Large intestine (tissue), 12 donors: Measurements from ENCODE around the gene OR51F2. TPM values are rescaled to one million over a fixed set of nuclear protein-coding genes. Genes with fewer than 3 reads are reported as not detected.
"Not testable (repeated sequence)": the region's sequence is repeated elsewhere in the genome, so short reads cannot be mapped to it uniquely, and the experiment has no call there.

Experiments
- DNase-seq, 2 donors: peaks; one replicate each; pipeline versions ENCODE4 v3.0.0 to v3.0.0-alpha.2; 2013
- H3K27ac ChIP-seq: one replicate; pipeline ENCODE4 v1.5.1; 2013; ENCODE audit warnings: low read length
- H3K27me3 ChIP-seq: 2 replicates; pipeline ENCODE4 v1.6.1; 2013; ENCODE audit warnings: low read length; ENCODE audit not compliant: control insufficient read depth, insufficient read depth
- H3K36me3 ChIP-seq: 2 replicates; pipeline ENCODE4 v1.6.1; 2013; ENCODE audit warnings: low read length; ENCODE audit not compliant: control insufficient read depth, insufficient read depth
- H3K4me1 ChIP-seq: one replicate; pipeline ENCODE4 v1.6.1; 2013; ENCODE audit warnings: low read length; ENCODE audit not compliant: control insufficient read depth, insufficient read depth
- H3K4me3 ChIP-seq: one replicate; pipeline ENCODE4 v1.5.1; 2013; ENCODE audit warnings: low read length
- H3K9me3 ChIP-seq: one replicate; pipeline ENCODE4 v1.6.1; 2013; ENCODE audit warnings: mild to moderate bottlenecking, low read depth, low read length, moderate library complexity; ENCODE audit not compliant: control insufficient read depth
- WGBS: methylation state at CpG from one replicate; pipeline ENCODE4 v1.1.5; 2013; ENCODE audit warnings: low lambda C conversion rate; ENCODE audit not compliant: insufficient coverage; 5-methylcytosine and 5-hydroxymethylcytosine counted together
- long read RNA-seq, 11 donors: transcript quantifications; one replicate each; lab custom pipeline, GENCODE V29; 2026
- polyA plus RNA-seq: library from polyadenylated mRNA; unstranded; fragments of 120-200 nt; gene quantifications from one replicate; pipeline ENCODE4 v1.2.1, GENCODE V29; 2013

OR51F2 gene
- not detected for polyA plus RNA-seq
- long read RNA-seq, donor 1 = 0 reads
- long read RNA-seq, donor 2 = 0 reads
- long read RNA-seq, donor 3 = 0 reads
- long read RNA-seq, donor 4 = 0 reads
- long read RNA-seq, donor 5 = 0 reads
- long read RNA-seq, donor 6 = 0 reads
- long read RNA-seq, donor 7 = 0 reads
- long read RNA-seq, donor 8 = 0 reads
- long read RNA-seq, donor 9 = 0 reads
- long read RNA-seq, donor 10 = 0 reads
- long read RNA-seq, donor 11 = 0 reads

- WGBS = 100% methylated on average over 1 of the region's 1 CpG
Observed at GRCh38 chr11:4821021-4821420, at the start of gene OR51F2. Gene OR51F2, plus strand, starts transcription at chr11:4821321. Its CDS starts 101 bp downstream, at chr11:4821422.

GRCh38 chr11:4782454-4782853 lies 38.7 kb upstream of the OR51F2 start:
- Histone ChIP-seq H3K4me1 (no peaks in the 10 kb centered on the region), H3K4me3 (no peak overlapping the region), H3K36me3 (no peaks in the 10 kb centered on the region), H3K27me3 (no peaks in the 10 kb centered on the region), H3K27ac (no peak overlapping the region), H3K9me3 (no peaks in the 10 kb centered on the region)
- no peak for DNase-seq
- WGBS = no CpG with 5 or more reads among the region's 1 CpG

More at GRCh38 chr11:4821021-4821420, at the start of gene OR51F2:
- H3K27ac ChIP-seq = no peak within 1 kb of the TSS
- no peaks in the 10 kb centered on the region for H3K36me3 ChIP-seq
- H3K27me3 ChIP-seq = no peaks in the 10 kb centered on the region
- no peak within 1 kb of the TSS for H3K4me3 ChIP-seq
- H3K4me1 ChIP-seq = no peaks in the 10 kb centered on the region
- no peaks in the 10 kb centered on the region for H3K9me3 ChIP-seq
- no peak for DNase-seq

- Histone ChIP-seq H3K27ac (no peak overlapping the region), H3K36me3 (no peaks in the 10 kb centered on the region), H3K4me1 (no peaks in the 10 kb centered on the region), H3K4me3 (no peak overlapping the region), H3K27me3 (no peaks in the 10 kb centered on the region), H3K9me3 (no peaks in the 10 kb centered on the region)
- DNase-seq = no peak
- WGBS = 100% methylated on average over 1 of the region's 2 CpGs
Observed at GRCh38 chr11:4797206-4797605, 23.9 kb upstream of the OR51F2 start.

GRCh38 chr11:4798427-4799183 lies 22.5 kb upstream of the OR51F2 start:
- Histone ChIP-seq H3K9me3 (no peaks in the 10 kb centered on the region), H3K27me3 (no peaks in the 10 kb centered on the region), H3K36me3 (no peaks in the 10 kb centered on the region), H3K27ac (no peak overlapping the region), H3K4me1 (no peaks in the 10 kb centered on the region), H3K4me3 (no peak overlapping the region)
- no peak for DNase-seq
- WGBS = no CpG with 5 or more reads among the region's 6 CpGs

GRCh38 chr11:4801316-4801715 lies 19.8 kb upstream of the OR51F2 start:
- WGBS = 100% methylated on average over 1 of the region's 5 CpGs
- not testable (repeated sequence) for H3K36me3 ChIP-seq, DNase-seq

GRCh38 chr11:4804280-4804679 lies 16.8 kb upstream of the OR51F2 start, which contains the start of gene OR52R1:
Gene OR52R1, minus strand, starts transcription at chr11:4804380. Its CDS starts 0 bp downstream, at chr11:4804380.
- no peaks in the 10 kb centered on the region for H3K9me3 ChIP-seq
- H3K27ac ChIP-seq = no peak within 1 kb of the TSS
- DNase-seq = no peak
- no peaks in the 10 kb centered on the region for H3K4me1 ChIP-seq
- WGBS = no CpG with 5 or more reads among the region's 3 CpGs
- no peak within 1 kb of the TSS for H3K4me3 ChIP-seq
- no peaks in the 10 kb centered on the region for H3K27me3 ChIP-seq
- no peaks in the 10 kb centered on the region for H3K36me3 ChIP-seq

More at GRCh38 chr11:4801316-4801715, 19.8 kb upstream of the OR51F2 start:
- not testable (repeated sequence) for H3K9me3 ChIP-seq, H3K27me3 ChIP-seq, H3K4me3 ChIP-seq, H3K27ac ChIP-seq, H3K4me1 ChIP-seq

GRCh38 chr11:4808476-4808875 lies 12.6 kb upstream of the OR51F2 start:
- H3K9me3 ChIP-seq = no peaks in the 10 kb centered on the region
- no peaks in the 10 kb centered on the region for H3K36me3 ChIP-seq
- no peaks in the 10 kb centered on the region for H3K27me3 ChIP-seq
- no peaks in the 10 kb centered on the region for H3K4me1 ChIP-seq
- WGBS = no CpG with 5 or more reads among the region's 1 CpG
- DNase-seq = no peak
- no peak overlapping the region for H3K4me3 ChIP-seq
- no peak overlapping the region for H3K27ac ChIP-seq

GRCh38 chr11:4809246-4809645 lies 11.9 kb upstream of the OR51F2 start:
- DNase-seq = no peak
- Histone ChIP-seq H3K4me3 (no peak overlapping the region), H3K27ac (no peak overlapping the region), H3K9me3 (no peaks in the 10 kb centered on the region), H3K27me3 (no peaks in the 10 kb centered on the region), H3K36me3 (no peaks in the 10 kb centered on the region), H3K4me1 (no peaks in the 10 kb centered on the region)
- WGBS = no CpG with 5 or more reads among the region's 2 CpGs

GRCh38 chr11:4825132-4825531 lies 4.0 kb downstream of the OR51F2 start:
- H3K9me3 ChIP-seq = no peaks in the 10 kb centered on the region
- no peak overlapping the region for H3K4me3 ChIP-seq
- no peak for DNase-seq
- no peaks in the 10 kb centered on the region for H3K4me1 ChIP-seq
- no peak overlapping the region for H3K27ac ChIP-seq
- H3K36me3 ChIP-seq = no peaks in the 10 kb centered on the region
- H3K27me3 ChIP-seq = no peaks in the 10 kb centered on the region

GRCh38 chr11:4826425-4826824 lies 5.3 kb downstream of the OR51F2 start:
- Histone ChIP-seq H3K4me3 (no peak overlapping the region), H3K4me1 (no peaks in the 10 kb centered on the region), H3K36me3 (no peaks in the 10 kb centered on the region), H3K27me3 (no peaks in the 10 kb centered on the region), H3K27ac (no peak overlapping the region), H3K9me3 (no peaks in the 10 kb centered on the region)
- no peak for DNase-seq

GRCh38 chr11:4830346-4830745 lies 9.2 kb downstream of the OR51F2 start:
- Histone ChIP-seq H3K4me1 (no peaks in the 10 kb centered on the region), H3K4me3 (no peak overlapping the region), H3K27me3 (no peaks in the 10 kb centered on the region), H3K9me3 (no peaks in the 10 kb centered on the region), H3K27ac (no peak overlapping the region), H3K36me3 (no peaks in the 10 kb centered on the region)
- DNase-seq = no peak
- WGBS = no CpG with 5 or more reads among the region's 1 CpG
